HCT116 (cell line): Measurements from ENCODE around the gene RTN4RL1.

Experiments
- ATF3 ChIP-seq: IDR thresholded peaks from 2 replicates; pipeline ENCODE4 v1.6.1; 2012
- CBX3 ChIP-seq: IDR thresholded peaks from 2 replicates; pipeline ENCODE4 v1.6.1; 2012; ENCODE audit warnings: low read depth
- CTCF ChIP-seq, 3 experiments: fragments of 200-600 bp in 1 of 3; sonication (generic) in 1 of 3; IDR thresholded peaks in 2 of 3; conservative IDR thresholded peaks in 1 of 3; 2 replicates each; pipeline ENCODE4 v1.5.1; 2012 to 2017; ENCODE audit warnings: low read depth in 2 of 3, low read length in 2 of 3, antibody characterized with exemption in 1 of 3, borderline replicate concordance in 1 of 3, control low read depth in 1 of 3, mild to moderate bottlenecking in 1 of 3, mixed read lengths in 1 of 3, mixed run types in 1 of 3, moderate library complexity in 1 of 3; ENCODE audit not compliant: insufficient read depth in 1 of 3
- JUND ChIP-seq: IDR thresholded peaks from 2 replicates; pipeline ENCODE4 v1.6.1; 2012
- POLR2A ChIP-seq: IDR thresholded peaks from 2 replicates; pipeline ENCODE4 v1.7.0; 2011; ENCODE audit warnings: borderline replicate concordance; ENCODE audit not compliant: insufficient read depth, insufficient read length; ENCODE audit errors: extremely low read depth
- POLR2AphosphoS5 ChIP-seq: IDR thresholded peaks from 2 replicates; pipeline ENCODE4 v1.6.1; 2011; ENCODE audit warnings: mild to moderate bottlenecking, low read depth, low read length, moderate library complexity

DNA sequence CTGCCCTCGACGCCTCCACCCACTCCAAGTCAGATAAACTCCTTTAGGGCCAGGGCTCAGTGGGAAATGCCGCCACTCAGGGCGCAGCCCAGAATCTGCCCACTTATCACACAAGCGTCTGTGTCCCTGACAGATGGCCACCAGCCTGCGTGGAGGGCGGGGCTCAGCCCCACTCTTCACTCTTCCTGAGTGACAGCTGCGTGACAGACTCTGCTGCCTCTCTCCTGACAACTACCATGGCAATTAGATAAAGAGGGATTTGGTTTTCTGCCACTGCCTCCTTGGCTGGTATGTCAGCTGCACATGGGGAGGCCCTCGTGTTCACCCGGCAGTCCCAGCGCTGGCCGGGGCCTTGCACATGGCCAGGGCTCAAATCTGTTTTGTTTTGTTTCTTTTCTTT lies 96.2 kb downstream of the RTN4RL1 start:
- TF ChIP-seq JUND (no peak), CBX3 (no peak), POLR2A (no peak), ATF3 (no peak), POLR2AphosphoS5 (no peak), CTCF (IDR thresholded peaks at IDR 0.05 in 2 of 3, conservative IDR thresholded peaks at IDR 0.05 in 1 of 3; ENCODE audit: borderline replicate concordance in 1 of 3, insufficient read depth in 1 of 3, low read depth in 2 of 3, low read length in 2 of 3) (no peak)
